ENCODE data around the gene NPW.

The NPW gene

GRCh38 chr16:2005646-2006045 lies 13.9 kb upstream of the NPW start:
- no peak for TF ChIP-seq CTCF (IDR thresholded peaks at IDR 0.05; ENCODE audit: low read depth, low read length)
- in situ Hi-C loops (cut with HindIII; ENCODE audit: low sequenced_read_pairs) = no loop called here
- no peak overlapping the region for H3K4me3 ChIP-seq (ENCODE audit: low read depth, low read length)
- DNase-seq (ENCODE audit: low read depth, low spot score) = no peak

- no peak for TF ChIP-seq CTCF (IDR thresholded peaks at IDR 0.05; ENCODE audit: low read depth, low read length)
- no peak for DNase-seq (ENCODE audit: low read depth, low spot score)
- no peak overlapping the region for H3K4me3 ChIP-seq (ENCODE audit: low read depth, low read length)
- in situ Hi-C loops (cut with HindIII; ENCODE audit: low sequenced_read_pairs) = no loop called here
Observed at GRCh38 chr16:2006317-2006716, 13.3 kb upstream of the NPW start.

GRCh38 chr16:2007081-2007836 lies 12.3 kb upstream of the NPW start:
- no peak for DNase-seq (ENCODE audit: low read depth, low spot score)
- TF ChIP-seq CTCF (IDR thresholded peaks at IDR 0.05; ENCODE audit: low read depth, low read length) = no peak
- in situ Hi-C loops (cut with HindIII; ENCODE audit: low sequenced_read_pairs) = no loop called here
- peak overlapping the region; percentile 10 for H3K4me3 ChIP-seq (ENCODE audit: low read depth, low read length)

GRCh38 chr16:2008009-2008526 lies 11.5 kb upstream of the NPW start:
- peak; percentile 39 for DNase-seq (ENCODE audit: low read depth, low spot score)
- peak overlapping the region; percentile 76 for H3K4me3 ChIP-seq (ENCODE audit: low read depth, low read length)
- in situ Hi-C loops (cut with HindIII; ENCODE audit: low sequenced_read_pairs) = no loop called here
- TF ChIP-seq CTCF (IDR thresholded peaks at IDR 0.05; ENCODE audit: low read depth, low read length) = no peak

- in situ Hi-C loops (cut with HindIII; ENCODE audit: low sequenced_read_pairs) = no loop called here
- no peak for DNase-seq (ENCODE audit: low read depth, low spot score)
- no peak for TF ChIP-seq CTCF (IDR thresholded peaks at IDR 0.05; ENCODE audit: low read depth, low read length)
- peak overlapping the region; percentile 76 for H3K4me3 ChIP-seq (ENCODE audit: low read depth, low read length)
Observed at GRCh38 chr16:2008631-2009163, 10.9 kb upstream of the NPW start.

GRCh38 chr16:2009164-2009711 lies 10.3 kb upstream of the NPW start:
- no peak for DNase-seq (ENCODE audit: low read depth, low spot score)
- H3K4me3 ChIP-seq (ENCODE audit: low read depth, low read length) = peak overlapping the region; percentile 76

More at GRCh38 chr16:2009164-2009711, 10.3 kb upstream of the NPW start:
- in situ Hi-C loops (cut with HindIII; ENCODE audit: low sequenced_read_pairs) = no loop called here
- TF ChIP-seq CTCF (IDR thresholded peaks at IDR 0.05; ENCODE audit: low read depth, low read length) = no peak
